PFSK-1 (cell line): Measurements from ENCODE around the gene CSNK2A2.

Experiments
- FOXP2 ChIP-seq: optimal IDR thresholded peaks from 2 replicates; pipeline ENCODE3; 2011; ENCODE audit warnings: borderline replicate concordance, control low read depth, inconsistent platforms; ENCODE audit not compliant: insufficient read depth; ENCODE audit errors: extremely low read length, extremely low read depth
- POLR2AphosphoS5 ChIP-seq: IDR thresholded peaks from 2 replicates; pipeline ENCODE4 v1.6.1; 2012; ENCODE audit warnings: low read depth, mild to moderate bottlenecking, control low read depth, low read length, moderate library complexity
- REST ChIP-seq, 2 experiments: IDR thresholded peaks; 2 replicates each; pipeline versions ENCODE4 v1.6.1 to v1.8.0; 2011 to 2012; ENCODE audit warnings: low read depth in 2 of 2, low read length in 2 of 2, control low read depth in 1 of 2, inconsistent platforms in 1 of 2, mild to moderate bottlenecking in 1 of 2, moderate library complexity in 1 of 2; ENCODE audit not compliant: insufficient read depth in 1 of 2
- SIN3A ChIP-seq: IDR thresholded peaks from 2 replicates; pipeline ENCODE4 v1.6.1; 2012; ENCODE audit warnings: mild to moderate bottlenecking, low read length, moderate library complexity, borderline replicate concordance; ENCODE audit not compliant: insufficient read depth
- TAF1 ChIP-seq: IDR thresholded peaks from 2 replicates; pipeline ENCODE4 v1.6.1; 2012; ENCODE audit warnings: low read length, control low read depth, borderline replicate concordance; ENCODE audit not compliant: insufficient read depth

Gene CSNK2A2

GRCh38 chr16:58157951-58158540, 39.9 kb downstream of the CSNK2A2 start:
- TF ChIP-seq REST (IDR thresholded peaks at IDR 0.05; ENCODE audit: insufficient read depth in 1 of 2, low read depth in 2 of 2, low read length in 2 of 2), result no peak
- no peak for TF ChIP-seq TAF1
- no peak for TF ChIP-seq POLR2AphosphoS5
- TF ChIP-seq SIN3A, result no peak
- TF ChIP-seq FOXP2, result no peak

- no peak for TF ChIP-seq POLR2AphosphoS5
- TF ChIP-seq REST (IDR thresholded peaks at IDR 0.05; ENCODE audit: insufficient read depth in 1 of 2, low read depth in 2 of 2, low read length in 2 of 2), result no peak
- TF ChIP-seq TAF1, result no peak
- TF ChIP-seq SIN3A, result no peak
- TF ChIP-seq FOXP2, result no peak
Observed at GRCh38 chr16:58157239-58157638, 40.7 kb downstream of the CSNK2A2 start.

- no peak for TF ChIP-seq REST (IDR thresholded peaks at IDR 0.05; ENCODE audit: insufficient read depth in 1 of 2, low read depth in 2 of 2, low read length in 2 of 2)
- no peak for TF ChIP-seq TAF1
- TF ChIP-seq POLR2AphosphoS5, result no peak
- no peak for TF ChIP-seq SIN3A
- no peak for TF ChIP-seq FOXP2
Observed at GRCh38 chr16:58155839-58156238, 42.1 kb downstream of the CSNK2A2 start.

GRCh38 chr16:58154345-58154744, 43.6 kb downstream of the CSNK2A2 start:
- TF ChIP-seq FOXP2 (no peak), POLR2AphosphoS5 (no peak), TAF1 (no peak), SIN3A (no peak), REST (IDR thresholded peaks at IDR 0.05; ENCODE audit: insufficient read depth in 1 of 2, low read depth in 2 of 2, low read length in 2 of 2) (no peak)

GRCh38 chr16:58152246-58152868, 45.5 kb downstream of the CSNK2A2 start:
- TF ChIP-seq REST (IDR thresholded peaks at IDR 0.05; ENCODE audit: insufficient read depth in 1 of 2, low read depth in 2 of 2, low read length in 2 of 2) (no peak), SIN3A (no peak), TAF1 (no peak), POLR2AphosphoS5 (no peak), FOXP2 (no peak)
